Subcutaneous adipose tissue (tissue), 4 donors: Measurements from ENCODE around the gene TMEM62. TPM values are rescaled to one million over a fixed set of nuclear protein-coding genes. Genes with fewer than 3 reads are reported as not detected.

Experiments used
- total RNA-seq, 4 donors: library from RNA; depleted of rRNA; stranded (reverse); fragments of >200 nt; gene quantifications; one replicate each; pipeline ENCODE4 v1.1.0, GENCODE V29; 2016
- TF ChIP-seq, protein P1 (sequence below): fragments of 450-650 bp; IDR thresholded peaks from one replicate; pipeline ENCODE4 v1.5.1; 2016; ENCODE audit warnings: low read depth, mild to moderate bottlenecking, control low read depth, antibody characterized with exemption, moderate library complexity

Gene TMEM62
- total RNA-seq, 4 donors from 2014 or later: 28.7 to 39.4 (median 37.1) TPM

DNA sequence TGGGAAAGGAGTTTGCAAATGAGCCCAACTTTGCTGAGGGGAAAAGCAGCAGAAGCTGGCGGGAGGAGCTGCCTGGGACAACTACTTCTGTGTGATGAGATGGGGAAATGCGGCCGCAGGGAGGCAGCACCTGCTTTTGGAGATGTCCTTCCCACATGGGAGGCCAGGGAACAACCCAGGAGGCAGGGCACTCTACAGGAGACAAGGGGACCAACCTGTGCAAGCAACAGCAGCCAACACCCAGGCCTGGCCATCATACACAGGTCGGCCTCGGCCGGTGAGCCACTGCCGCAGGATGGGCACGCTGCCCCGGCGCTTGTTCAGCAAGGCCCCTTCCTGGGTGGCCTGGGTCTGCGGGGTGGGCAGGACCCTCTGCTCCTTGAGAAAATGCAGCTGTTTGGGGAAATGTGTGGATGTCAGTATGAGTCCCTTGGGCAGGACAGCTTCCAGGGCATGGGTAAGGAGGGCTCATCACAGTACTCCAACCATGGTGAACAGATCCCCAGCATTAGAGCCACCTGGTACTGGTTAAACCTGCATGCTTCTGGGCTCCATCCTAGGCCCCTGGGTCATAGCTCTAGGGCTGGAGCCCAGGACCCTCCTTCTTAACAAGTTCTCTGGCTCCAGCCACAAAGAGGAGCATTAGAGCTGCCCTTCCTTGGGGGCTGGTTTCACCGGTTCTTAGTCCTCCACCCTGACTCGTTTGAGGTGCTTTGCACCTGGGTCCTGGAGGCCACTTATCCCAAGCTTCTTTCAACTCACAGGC, 75.9 kb downstream of the TMEM62 start:
- TF ChIP-seq, protein P1, sequence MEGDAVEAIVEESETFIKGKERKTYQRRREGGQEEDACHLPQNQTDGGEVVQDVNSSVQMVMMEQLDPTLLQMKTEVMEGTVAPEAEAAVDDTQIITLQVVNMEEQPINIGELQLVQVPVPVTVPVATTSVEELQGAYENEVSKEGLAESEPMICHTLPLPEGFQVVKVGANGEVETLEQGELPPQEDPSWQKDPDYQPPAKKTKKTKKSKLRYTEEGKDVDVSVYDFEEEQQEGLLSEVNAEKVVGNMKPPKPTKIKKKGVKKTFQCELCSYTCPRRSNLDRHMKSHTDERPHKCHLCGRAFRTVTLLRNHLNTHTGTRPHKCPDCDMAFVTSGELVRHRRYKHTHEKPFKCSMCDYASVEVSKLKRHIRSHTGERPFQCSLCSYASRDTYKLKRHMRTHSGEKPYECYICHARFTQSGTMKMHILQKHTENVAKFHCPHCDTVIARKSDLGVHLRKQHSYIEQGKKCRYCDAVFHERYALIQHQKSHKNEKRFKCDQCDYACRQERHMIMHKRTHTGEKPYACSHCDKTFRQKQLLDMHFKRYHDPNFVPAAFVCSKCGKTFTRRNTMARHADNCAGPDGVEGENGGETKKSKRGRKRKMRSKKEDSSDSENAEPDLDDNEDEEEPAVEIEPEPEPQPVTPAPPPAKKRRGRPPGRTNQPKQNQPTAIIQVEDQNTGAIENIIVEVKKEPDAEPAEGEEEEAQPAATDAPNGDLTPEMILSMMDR: no peak

DNA sequence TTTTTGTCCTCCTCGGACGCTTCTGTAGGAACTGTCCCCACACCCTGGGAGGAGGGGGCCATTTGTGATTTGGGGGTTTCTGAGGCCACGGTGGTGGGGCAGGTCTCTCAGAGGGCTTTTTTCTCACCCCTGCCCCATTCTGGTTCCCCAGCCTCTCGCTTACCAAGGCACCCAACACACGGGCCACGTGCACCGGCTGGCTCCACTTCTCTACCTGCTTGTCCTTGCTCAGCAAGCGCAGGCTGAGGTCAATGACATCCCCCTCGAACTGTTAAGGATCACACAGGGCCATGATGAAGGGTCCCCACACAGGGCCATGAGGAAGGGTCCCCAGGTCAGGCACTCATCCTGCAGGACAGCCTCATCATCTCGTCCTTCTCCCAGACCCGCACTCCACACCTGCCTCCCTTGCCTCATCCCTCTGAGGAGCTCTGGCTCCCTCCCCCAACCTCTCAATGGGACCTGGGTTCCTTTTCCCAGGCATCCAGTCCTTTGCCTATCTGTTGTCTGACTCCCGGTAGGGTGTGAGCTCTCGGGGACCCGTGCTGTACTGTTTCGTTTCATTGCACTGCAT, 76.9 kb downstream of the TMEM62 start:
- TF ChIP-seq, protein P1: no peak

DNA sequence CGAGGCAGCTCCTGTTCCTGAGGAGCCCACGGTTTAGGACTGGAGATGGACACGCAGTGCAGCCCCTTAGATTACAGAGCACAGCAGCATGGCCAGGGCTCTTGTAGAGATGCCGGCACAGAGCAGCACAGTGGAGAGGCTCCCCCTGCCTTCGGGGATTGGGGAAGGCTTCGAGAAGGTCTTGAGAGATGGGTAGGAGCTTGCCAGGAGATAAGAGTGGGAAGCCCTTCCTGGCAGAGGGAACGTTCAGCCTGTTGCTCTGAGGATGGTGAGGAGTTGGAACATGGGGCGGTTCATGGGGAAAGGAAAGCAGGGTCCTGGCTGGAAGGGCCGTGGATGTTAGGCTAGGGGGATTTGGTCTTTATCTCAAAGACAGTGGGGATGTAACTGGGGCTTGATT, 77.4 kb downstream of the TMEM62 start:
- TF ChIP-seq, protein P1: no peak

DNA sequence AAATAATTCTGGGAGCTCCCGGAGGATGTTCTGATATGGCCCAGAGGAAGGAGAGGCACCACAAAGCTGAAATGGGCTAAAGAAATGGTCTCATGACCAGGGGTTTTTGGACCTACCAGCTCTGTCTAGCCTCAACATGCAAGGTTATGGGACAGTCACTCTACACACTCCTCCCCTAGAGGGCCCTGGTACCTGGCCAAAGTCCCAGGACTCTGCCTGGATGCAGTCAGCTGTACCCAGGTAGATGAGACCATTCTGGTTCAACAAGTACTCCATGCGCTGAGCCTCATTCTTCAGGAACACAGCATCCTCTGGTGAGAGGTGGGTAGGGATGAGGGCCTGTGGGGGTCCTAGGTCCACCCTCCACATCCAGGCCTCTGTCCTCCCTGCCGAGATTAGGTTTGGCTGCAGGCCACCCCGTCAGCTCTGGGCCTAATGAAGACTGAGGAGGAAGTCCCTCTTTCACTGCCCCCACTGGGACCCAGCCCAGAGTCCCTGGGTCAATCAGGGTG, 77.9 kb downstream of the TMEM62 start:
- TF ChIP-seq, protein P1: no peak

DNA sequence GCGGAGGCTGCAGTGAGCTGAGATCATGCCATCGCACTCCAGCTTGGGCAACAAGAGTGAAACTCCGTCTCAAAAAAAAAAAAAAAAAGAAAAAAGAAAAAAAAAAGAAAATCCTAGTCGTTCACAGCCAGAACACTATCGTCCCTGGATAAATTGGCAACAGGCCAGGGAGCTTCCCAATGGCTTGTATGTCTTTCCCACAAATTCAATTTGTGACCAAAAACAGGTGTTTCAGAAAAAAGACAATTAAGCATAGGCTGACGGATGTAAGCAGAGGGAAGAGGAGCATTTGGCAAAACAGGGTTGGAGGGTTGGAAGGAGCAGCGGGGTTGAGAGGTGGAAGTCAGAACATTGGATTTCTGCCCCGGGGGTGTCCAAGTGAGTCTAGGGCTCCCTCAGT, 78.9 kb downstream of the TMEM62 start:
- TF ChIP-seq, protein P1: no peak

DNA sequence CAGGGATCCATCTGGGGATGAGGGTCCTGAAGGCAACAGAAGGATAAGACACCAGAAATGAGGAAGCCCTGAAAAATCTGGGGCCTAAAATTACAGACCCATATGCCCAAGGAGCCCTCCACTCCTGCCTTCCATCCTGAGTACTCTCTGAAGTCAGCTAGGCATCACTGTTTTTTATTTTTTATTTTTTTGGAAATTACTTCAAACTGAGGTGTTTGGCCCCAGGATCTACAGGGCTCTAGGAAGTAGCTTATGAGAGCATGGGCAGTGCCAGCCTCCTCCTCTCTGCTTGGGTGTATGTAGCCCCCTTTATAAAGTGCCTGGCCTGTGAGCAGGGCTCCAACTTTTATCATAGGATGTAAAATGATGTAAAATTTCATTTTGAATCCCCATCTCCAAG, 79.6 kb downstream of the TMEM62 start:
- TF ChIP-seq, protein P1: no peak

DNA sequence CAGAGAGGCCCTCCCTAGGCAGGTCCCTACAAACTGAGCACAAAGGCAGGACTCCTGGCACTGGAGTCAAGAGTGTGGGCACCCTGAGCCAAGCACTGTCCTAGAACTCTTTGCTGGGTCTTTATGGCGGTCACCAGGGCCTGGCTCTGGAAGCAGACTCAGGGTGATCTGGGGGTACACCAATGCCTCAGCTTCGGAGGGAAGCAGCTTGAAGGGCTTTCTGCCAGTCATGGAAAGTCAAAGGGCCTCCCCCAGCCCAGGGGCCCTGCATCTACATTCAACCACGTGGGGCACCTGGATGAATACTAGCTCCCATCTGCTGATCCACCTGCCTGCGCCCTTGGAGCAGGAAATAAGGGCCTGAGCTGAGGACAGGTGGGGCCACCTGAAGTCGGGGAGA, 80.1 kb downstream of the TMEM62 start:
- TF ChIP-seq, protein P1: no peak
